ENCODE results near the gene FCGR3A. TPM values are rescaled to one million over a fixed set of nuclear protein-coding genes. Genes with fewer than 3 reads are reported as not detected.

Gene FCGR3A
- total and polyA plus RNA-seq, 10 donors, result 35.5 to 532 (median 283) TPM

GRCh38 chr1:161502641-161503393 is 46.8 kb downstream of the FCGR3A start:
- Histone ChIP-seq H3K36me3 (peaks cover 0 to 6% (median 0%) of the 10 kb centered on the region in 6 donors), H3K27me3 (replicated peaks in 1 of 7) (no peaks in the 10 kb centered on the region), H3K4me1 (peaks cover 2 to 60% (median 26%) of the 10 kb centered on the region in 6 donors), H3K9me3 (no peaks in the 10 kb centered on the region), H3K4me3 (no peak overlapping the region), H3K27ac (no peak overlapping the region)
- intact Hi-C loops (cut with DNase I; ENCODE audit: low total_unique reads), result no loop called here
- no peak for DNase-seq
- WGBS, 5 donors, result 36 to 97% (median 67%) methylated on average over 1 of the region's 1 CpG
- TF ChIP-seq POLR2A (IDR thresholded peaks at IDR 0.05) (no peak), POLR2AphosphoS5 (IDR thresholded peaks at IDR 0.05) (no peak), CTCF (IDR thresholded peaks at IDR 0.05 in 8 of 11, conservative IDR thresholded peaks at IDR 0.05 in 3 of 11) (no peak)

GRCh38 chr1:161502181-161502580 is 47.4 kb downstream of the FCGR3A start:
- 76 to 93% (median 87%) methylated on average over 4 of the region's 4 CpGs for WGBS, 5 donors
- H3K4me1 ChIP-seq, result peaks cover 2 to 54% (median 25%) of the 10 kb centered on the region in 6 donors
- no peak overlapping the region for H3K4me3 ChIP-seq

GRCh38 chr1:161501234-161501633 is 48.4 kb downstream of the FCGR3A start:
- no peak overlapping the region for H3K4me3 ChIP-seq
- H3K27ac ChIP-seq, result no peak overlapping the region
- no peak for DNase-seq
- WGBS, 5 donors, result 77 to 87% (median 82%) methylated on average over 1 of the region's 1 CpG
- H3K9me3 ChIP-seq, result no peaks in the 10 kb centered on the region
- intact Hi-C loops (cut with DNase I; ENCODE audit: low total_unique reads), result no loop called here
- H3K27me3 ChIP-seq (replicated peaks in 1 of 7), result peaks cover 0 to 13% (median 0%) of the 10 kb centered on the region in 7 donors
- H3K36me3 ChIP-seq, result no peaks in the 10 kb centered on the region
- peaks cover 0 to 47% (median 21%) of the 10 kb centered on the region in 6 donors for H3K4me1 ChIP-seq
- TF ChIP-seq POLR2A (IDR thresholded peaks at IDR 0.05), result no peak
- TF ChIP-seq POLR2AphosphoS5 (IDR thresholded peaks at IDR 0.05), result no peak
- TF ChIP-seq CTCF (IDR thresholded peaks at IDR 0.05 in 8 of 11, conservative IDR thresholded peaks at IDR 0.05 in 3 of 11), result no peak

More at GRCh38 chr1:161502181-161502580, 47.4 kb downstream of the FCGR3A start:
- no peak for DNase-seq
- H3K27me3 ChIP-seq (replicated peaks in 1 of 7), result peaks cover 0 to 4% (median 0%) of the 10 kb centered on the region in 7 donors
- intact Hi-C loops (cut with DNase I; ENCODE audit: low total_unique reads), result no loop called here
- no peak overlapping the region for H3K27ac ChIP-seq
- no peaks in the 10 kb centered on the region for H3K36me3 ChIP-seq
- no peaks in the 10 kb centered on the region for H3K9me3 ChIP-seq
- TF ChIP-seq POLR2A (IDR thresholded peaks at IDR 0.05), result no peak
- TF ChIP-seq POLR2AphosphoS5 (IDR thresholded peaks at IDR 0.05), result no peak

GRCh38 chr1:161499099-161500039 is 50.2 kb downstream of the FCGR3A start:
- peak overlapping the region in 4 of 8 donors; percentile 4 to 66 (median 64) for H3K27ac ChIP-seq
- no peaks in the 10 kb centered on the region for H3K9me3 ChIP-seq
- H3K36me3 ChIP-seq, result no peaks in the 10 kb centered on the region
- intact Hi-C loops (cut with DNase I; ENCODE audit: low total_unique reads), result no loop called here
- no peak overlapping the region for H3K4me3 ChIP-seq
- DNase-seq, result no peak
- H3K27me3 ChIP-seq (replicated peaks in 1 of 7), result peaks cover 0 to 15% (median 0%) of the 10 kb centered on the region in 7 donors
- WGBS, 5 donors, result 61 to 67% (median 64%) methylated on average over 8 of the region's 8 CpGs
- H3K4me1 ChIP-seq, result peaks cover 0 to 29% (median 15%) of the 10 kb centered on the region in 6 donors
- TF ChIP-seq POLR2A (IDR thresholded peaks at IDR 0.05), result no peak
- peak in 1 of 3 donors; percentile 22 for TF ChIP-seq POLR2AphosphoS5 (IDR thresholded peaks at IDR 0.05)
